IPS-15b (cell line): ENCODE data around the gene MFRP.
A peak's percentile ranks its signal among the peaks of the same experiment; 100 is the strongest.

ENCODE experiments used
- H3K27me3 ChIP-seq: one replicate; pipeline ENCODE4 v1.6.1; 2013; ENCODE audit warnings: low read length; ENCODE audit not compliant: control insufficient read depth, insufficient read depth
- H3K36me3 ChIP-seq: one replicate; pipeline ENCODE4 v1.6.1; 2013; ENCODE audit warnings: low read length; ENCODE audit not compliant: control insufficient read depth, insufficient read depth
- H3K4me1 ChIP-seq: one replicate; pipeline ENCODE4 v1.6.1; 2013; ENCODE audit warnings: mild to moderate bottlenecking, low read length; ENCODE audit not compliant: control insufficient read depth, insufficient read depth
- H3K4me3 ChIP-seq: one replicate; pipeline ENCODE4 v1.5.1; 2013; ENCODE audit warnings: low read depth, low read length
- H3K9ac ChIP-seq: one replicate; pipeline ENCODE4 v1.6.1; 2013; ENCODE audit warnings: low read depth, mild to moderate bottlenecking, low read length
- H3K9me3 ChIP-seq: one replicate; pipeline ENCODE4 v1.6.1; 2013; ENCODE audit warnings: mild to moderate bottlenecking, low read length; ENCODE audit not compliant: control insufficient read depth, insufficient read depth

Gene MFRP

DNA sequence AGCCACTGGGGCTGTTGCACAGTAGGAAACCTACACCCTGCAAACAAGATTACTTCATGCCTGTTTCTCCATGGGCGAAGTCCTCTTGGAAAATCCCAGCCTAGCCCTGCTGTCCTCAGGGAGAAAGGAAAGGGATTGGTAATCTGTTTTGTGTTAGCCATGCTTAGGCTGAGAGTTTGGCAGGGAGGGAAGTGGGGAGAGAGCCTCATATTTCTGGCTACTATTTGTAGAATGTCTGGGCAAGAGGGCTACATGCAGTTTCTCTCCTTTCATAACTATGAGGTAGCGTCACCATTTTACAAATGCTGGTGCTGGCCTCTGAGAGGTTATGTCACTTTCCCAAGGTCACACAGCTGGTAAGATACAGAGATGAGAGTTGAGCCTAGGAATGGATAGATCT, 737 bp upstream of the MFRP start:
- peaks cover 33% of the 10 kb centered on the region for H3K27me3 ChIP-seq
- no peaks in the 10 kb centered on the region for H3K9me3 ChIP-seq
- H3K4me3 ChIP-seq, result no peak overlapping the region
- no peaks in the 10 kb centered on the region for H3K36me3 ChIP-seq
- H3K4me1 ChIP-seq, result no peaks in the 10 kb centered on the region
- no peak overlapping the region for H3K9ac ChIP-seq

- H3K4me3 ChIP-seq, result no peak overlapping the region
- no peaks in the 10 kb centered on the region for H3K4me1 ChIP-seq
- H3K36me3 ChIP-seq, result no peaks in the 10 kb centered on the region
- no peaks in the 10 kb centered on the region for H3K9me3 ChIP-seq
- no peak overlapping the region for H3K9ac ChIP-seq
- H3K27me3 ChIP-seq, result peaks cover 46% of the 10 kb centered on the region
These were observed 820 bp downstream of the MFRP start for GRCh38 chr11:119345685-119346084.

DNA sequence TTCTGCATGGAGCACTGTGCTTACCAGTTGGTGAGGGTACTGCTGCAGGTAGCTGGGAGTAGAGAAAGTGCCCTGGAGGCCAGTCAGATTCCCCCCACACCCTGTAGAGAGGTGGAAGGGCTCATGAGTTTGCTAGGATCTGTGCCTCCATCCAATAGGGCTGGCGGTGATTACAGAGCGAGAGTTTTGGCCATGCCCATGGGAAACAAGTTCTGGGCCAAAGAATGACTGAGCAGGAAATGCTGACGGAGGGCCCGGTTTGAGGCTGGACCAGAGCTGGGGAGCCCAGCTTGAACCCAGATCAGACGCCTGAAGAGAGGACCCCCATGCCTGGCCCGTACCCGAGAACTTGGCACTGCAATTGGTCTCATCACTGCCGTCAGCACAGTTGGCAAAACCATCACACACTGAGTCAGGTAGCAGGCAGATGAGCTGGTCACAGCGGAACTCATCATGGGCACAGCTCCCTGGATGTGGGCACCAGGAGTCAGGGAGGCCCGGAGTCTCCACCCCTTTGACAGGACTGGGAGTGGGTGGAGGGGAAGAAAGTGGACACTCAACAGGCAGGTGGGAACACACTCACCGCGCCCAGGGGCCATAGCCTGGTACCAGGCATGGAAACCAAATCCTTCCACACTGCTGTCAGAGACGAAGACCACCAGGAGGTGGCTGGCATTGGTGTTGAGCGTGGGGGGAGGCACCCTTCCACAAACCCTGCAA, 2.1 kb downstream of the MFRP start:
- no peaks in the 10 kb centered on the region for H3K4me1 ChIP-seq
- H3K27me3 ChIP-seq, result peaks cover 48% of the 10 kb centered on the region

DNA sequence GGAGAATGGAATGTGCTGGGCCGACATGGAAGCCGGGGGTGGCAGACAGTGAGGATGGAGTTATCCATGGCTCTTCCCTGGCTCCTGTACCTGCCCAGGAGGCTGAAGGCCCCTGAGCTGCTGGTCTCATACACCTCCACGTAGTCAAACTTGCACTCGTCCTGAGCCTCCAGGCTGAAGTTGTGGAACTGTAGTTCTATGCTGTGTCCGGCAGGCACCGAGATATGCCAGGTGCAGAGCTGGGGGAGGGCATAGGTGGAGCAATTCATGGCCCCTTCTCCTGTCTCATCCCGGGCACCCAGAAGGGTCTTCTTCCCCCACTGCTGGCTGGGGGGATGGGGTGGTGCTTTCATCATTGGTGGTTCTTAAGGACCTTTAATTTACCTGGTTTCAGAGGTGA, 2.8 kb downstream of the MFRP start:
- Histone ChIP-seq H3K27me3 (peaks cover 55% of the 10 kb centered on the region), H3K9me3 (no peaks in the 10 kb centered on the region), H3K4me1 (peaks cover 6% of the 10 kb centered on the region), H3K4me3 (no peak overlapping the region), H3K36me3 (no peaks in the 10 kb centered on the region), H3K9ac (no peak overlapping the region)

More for the DNA sequence above, 2.1 kb downstream of the MFRP start:
- Histone ChIP-seq H3K36me3 (no peaks in the 10 kb centered on the region), H3K9me3 (no peaks in the 10 kb centered on the region), H3K9ac (no peak overlapping the region), H3K4me3 (no peak overlapping the region)

GRCh38 chr11:119342362-119343130, 4.0 kb downstream of the MFRP start:
- Histone ChIP-seq H3K4me3 (no peak overlapping the region), H3K36me3 (no peaks in the 10 kb centered on the region), H3K9ac (no peak overlapping the region), H3K4me1 (peaks cover 6% of the 10 kb centered on the region), H3K9me3 (no peaks in the 10 kb centered on the region), H3K27me3 (peaks cover 53% of the 10 kb centered on the region)

- Histone ChIP-seq H3K4me1 (peaks cover 11% of the 10 kb centered on the region), H3K4me3 (no peak overlapping the region), H3K27me3 (peaks cover 49% of the 10 kb centered on the region), H3K9me3 (no peaks in the 10 kb centered on the region), H3K9ac (no peak overlapping the region), H3K36me3 (no peaks in the 10 kb centered on the region)
These were observed 4.5 kb downstream of the MFRP start for GRCh38 chr11:119342023-119342300.

DNA sequence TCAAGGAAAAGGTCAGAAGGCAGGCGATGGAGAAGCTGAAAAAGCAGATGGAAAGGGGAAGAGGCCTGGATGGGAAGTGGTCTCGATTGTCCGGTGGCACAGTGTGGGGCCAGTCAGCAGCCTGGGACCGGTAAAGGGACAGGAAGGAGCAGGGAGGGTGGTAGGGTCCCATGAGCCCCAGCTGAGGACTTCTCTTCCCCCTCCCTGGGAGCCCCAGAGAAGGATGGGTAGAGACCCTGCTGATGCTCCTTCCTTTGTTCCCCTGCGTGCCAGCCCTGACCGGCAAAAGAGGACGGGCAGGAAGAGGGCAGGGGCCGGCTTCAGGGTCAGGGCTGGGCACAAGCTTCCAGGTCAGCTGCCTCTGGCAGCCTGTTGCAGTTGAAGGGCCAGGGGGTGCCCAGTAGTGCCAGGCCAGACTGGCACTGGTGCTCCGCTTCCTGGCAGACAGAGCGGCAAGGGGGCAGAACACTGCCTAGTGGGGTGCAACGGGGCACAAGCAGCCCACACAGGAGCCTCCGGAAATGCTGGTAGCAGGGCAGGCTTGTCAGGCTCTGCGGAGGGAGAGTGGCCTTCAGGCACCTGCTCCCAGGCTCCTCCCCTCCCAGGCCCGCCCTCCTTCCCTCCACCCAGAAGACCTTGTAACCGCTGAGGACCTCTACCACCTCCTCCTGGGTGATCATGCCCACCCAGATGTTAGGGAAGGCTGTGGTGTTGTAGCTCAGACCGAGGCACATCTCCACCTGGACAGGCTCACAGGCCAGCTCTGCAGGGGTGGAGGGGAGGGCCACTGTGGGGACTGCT, 5.1 kb downstream of the MFRP start:
- Histone ChIP-seq H3K36me3 (peaks cover 2% of the 10 kb centered on the region), H3K9me3 (no peaks in the 10 kb centered on the region), H3K4me1 (peaks cover 11% of the 10 kb centered on the region), H3K4me3 (peak overlapping the region; percentile 54), H3K27me3 (peaks cover 47% of the 10 kb centered on the region), H3K9ac (no peak overlapping the region)

DNA sequence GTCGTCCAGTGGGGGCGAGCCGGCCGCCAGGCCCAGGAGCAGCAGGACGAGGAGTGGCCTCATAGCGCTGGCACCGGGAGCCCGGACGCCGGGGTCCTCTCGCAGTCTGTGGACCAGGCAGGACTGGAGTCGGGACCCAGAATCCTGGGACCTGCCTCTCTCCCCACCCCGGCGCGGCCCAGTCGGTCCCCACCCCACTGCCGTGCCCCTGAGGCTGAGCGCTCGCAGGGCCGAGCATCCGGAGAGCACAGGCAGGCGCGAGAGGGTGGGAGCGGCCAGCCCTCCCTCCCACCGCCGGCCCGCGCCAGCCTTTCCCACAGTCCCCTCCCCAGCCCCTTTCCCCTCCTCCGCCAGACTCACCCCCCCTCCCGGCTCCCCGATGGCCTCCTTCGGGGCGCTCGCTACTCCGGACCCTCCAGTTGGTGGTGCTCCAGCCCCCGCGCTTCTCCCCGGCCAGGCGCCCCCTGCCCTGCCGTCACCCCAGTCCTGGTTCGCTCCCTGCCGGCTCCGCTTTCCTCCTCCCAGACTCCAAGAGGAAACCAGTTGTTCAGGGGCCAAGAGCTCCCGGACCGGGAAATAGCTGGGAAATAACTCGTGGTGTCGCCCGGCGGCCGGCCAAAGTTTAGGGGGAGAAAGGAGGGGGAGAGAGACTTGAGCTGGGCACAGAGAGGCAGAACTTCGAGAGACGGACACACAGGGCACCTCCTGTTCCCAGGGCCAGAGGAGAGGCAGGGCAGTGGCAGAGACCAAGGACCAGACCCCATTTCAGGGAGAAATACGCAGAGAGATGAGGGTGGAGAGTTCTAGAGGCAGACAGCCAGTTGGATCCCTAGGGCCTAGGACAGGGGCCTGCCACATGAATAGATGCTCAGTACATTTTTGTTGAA, 5.9 kb downstream of the MFRP start, which contains the start of gene C1QTNF5:
TSS of gene C1QTNF5 (minus strand) at position 549 of the 887 bp plus-strand sequence. CDS start at position 63, 486 bp downstream.
- Histone ChIP-seq H3K9ac (no peak within 1 kb of the TSS), H3K27me3 (peaks cover 44% of the 10 kb centered on the region), H3K36me3 (peaks cover 8% of the 10 kb centered on the region), H3K4me3 (peak within 1 kb of the TSS; percentile 54), H3K4me1 (peaks cover 11% of the 10 kb centered on the region), H3K9me3 (no peaks in the 10 kb centered on the region)

DNA sequence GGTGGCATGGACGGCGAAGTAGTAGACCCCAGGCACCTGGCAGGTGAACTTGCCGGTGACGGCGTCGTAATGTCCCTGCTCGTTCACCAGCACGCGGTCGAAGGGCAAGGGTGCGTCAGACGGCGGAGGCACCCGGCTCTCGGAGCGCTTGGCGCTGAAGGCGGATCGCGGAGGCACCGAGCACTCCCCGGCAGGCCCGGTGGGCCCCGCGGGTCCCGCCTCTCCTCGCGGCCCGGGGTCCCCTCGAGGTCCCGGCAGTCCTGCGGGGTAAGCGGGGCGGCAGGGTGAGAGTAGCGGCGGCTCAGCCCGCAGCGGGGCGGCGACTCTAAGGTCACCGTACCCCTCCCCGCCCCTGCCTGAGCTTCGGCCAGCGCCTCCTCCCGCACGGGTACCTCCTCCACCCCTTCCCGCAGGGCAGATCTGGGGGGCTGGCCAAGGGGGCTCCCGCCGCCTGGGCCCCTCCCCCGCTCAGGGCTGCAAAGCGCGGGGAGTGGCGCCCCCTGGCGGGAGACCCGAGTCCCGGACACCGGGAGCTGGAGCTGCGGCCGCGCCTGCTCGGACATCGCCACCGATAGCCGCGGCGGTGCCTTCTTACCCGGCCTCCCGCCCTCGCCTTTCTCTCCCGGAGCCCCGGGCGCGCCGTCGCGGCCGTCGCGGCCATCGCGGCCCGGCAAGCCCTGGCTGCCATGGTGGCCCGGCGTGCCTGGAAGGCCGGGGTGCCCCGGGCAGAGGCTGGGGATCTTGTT, 6.7 kb downstream of the MFRP start:
- H3K36me3 ChIP-seq, result peaks cover 8% of the 10 kb centered on the region
- peaks cover 37% of the 10 kb centered on the region for H3K27me3 ChIP-seq
- no peak overlapping the region for H3K9ac ChIP-seq
- no peaks in the 10 kb centered on the region for H3K9me3 ChIP-seq
- H3K4me3 ChIP-seq, result peak overlapping the region; percentile 54
- peaks cover 11% of the 10 kb centered on the region for H3K4me1 ChIP-seq

DNA sequence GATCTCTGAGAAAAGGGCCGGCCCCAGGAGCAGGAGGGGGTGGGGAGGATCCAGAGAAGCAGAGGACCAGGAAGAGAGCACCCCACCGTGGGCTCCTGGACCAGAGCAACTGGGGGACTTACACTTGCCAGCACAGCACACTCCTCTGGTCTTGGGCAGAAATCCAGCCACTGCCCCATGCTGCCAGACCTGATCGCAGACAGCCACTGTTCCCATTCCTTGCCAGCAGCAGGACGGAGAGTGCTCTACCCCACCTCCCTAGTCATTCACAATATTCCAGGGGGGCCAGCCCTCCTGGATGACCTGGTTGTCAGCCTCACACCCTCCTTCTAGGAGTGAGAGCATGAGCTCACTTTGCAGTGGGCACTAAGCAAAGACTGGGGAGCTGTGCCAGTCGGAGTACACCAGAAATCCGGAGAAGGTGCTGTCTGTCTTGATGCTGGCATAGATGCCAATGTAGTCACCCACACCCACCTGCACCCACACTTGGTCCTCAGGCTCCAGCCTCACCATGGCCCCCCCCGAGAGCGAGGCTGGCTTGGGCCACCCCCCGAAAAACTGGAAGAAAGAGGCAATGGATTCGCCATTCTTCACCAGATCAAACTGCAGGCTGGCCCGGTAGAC, 7.4 kb downstream of the MFRP start:
- H3K4me3 ChIP-seq, result peak overlapping the region; percentile 54
- H3K9ac ChIP-seq, result no peak overlapping the region
- H3K27me3 ChIP-seq, result peaks cover 33% of the 10 kb centered on the region
- peaks cover 8% of the 10 kb centered on the region for H3K36me3 ChIP-seq
- peaks cover 11% of the 10 kb centered on the region for H3K4me1 ChIP-seq
- no peaks in the 10 kb centered on the region for H3K9me3 ChIP-seq
